ENCODE measurements around the gene PTBP3.
"Not testable (repeated sequence)": the region's sequence is repeated elsewhere in the genome, so short reads cannot be mapped to it uniquely, and the experiment has no call there.

PTBP3 gene

GRCh38 chr9:112279501-112279900, 53.9 kb downstream of the PTBP3 start:
- H3K4me3 ChIP-seq (ENCODE audit: low read depth, low read length), result no peak overlapping the region
- DNase-seq, result no peak
- in situ Hi-C loops (cut with HindIII; ENCODE audit: low pct_ligation_motif_present, low sequenced_read_pairs), result no loop called here
- H3K36me3 ChIP-seq (replicated peaks), result peaks cover 3% of the 10 kb centered on the region
- TF ChIP-seq CTCF (IDR thresholded peaks at IDR 0.05; ENCODE audit: low read depth, low read length, missing control alignments), result no peak
- no peak overlapping the region for H3K27ac ChIP-seq
- H3K27me3 ChIP-seq (replicated peaks), result no peaks in the 10 kb centered on the region

GRCh38 chr9:112278152-112278551, 55.3 kb downstream of the PTBP3 start:
- H3K4me3 ChIP-seq (ENCODE audit: low read depth, low read length), result no peak overlapping the region
- peaks cover 5% of the 10 kb centered on the region for H3K36me3 ChIP-seq (replicated peaks)
- H3K27me3 ChIP-seq (replicated peaks), result no peaks in the 10 kb centered on the region
- no peak for DNase-seq
- no peak for TF ChIP-seq CTCF (IDR thresholded peaks at IDR 0.05; ENCODE audit: low read depth, low read length, missing control alignments)
- no peak overlapping the region for H3K27ac ChIP-seq
- in situ Hi-C loops (cut with HindIII; ENCODE audit: low pct_ligation_motif_present, low sequenced_read_pairs), result no loop called here

GRCh38 chr9:112274600-112274999, 58.8 kb downstream of the PTBP3 start:
- H3K27me3 ChIP-seq (replicated peaks), result no peaks in the 10 kb centered on the region
- in situ Hi-C loops (cut with HindIII; ENCODE audit: low pct_ligation_motif_present, low sequenced_read_pairs), result no loop called here
- no peak for TF ChIP-seq CTCF (IDR thresholded peaks at IDR 0.05; ENCODE audit: low read depth, low read length, missing control alignments)
- H3K27ac ChIP-seq, result no peak overlapping the region
- no peak overlapping the region for H3K4me3 ChIP-seq (ENCODE audit: low read depth, low read length)
- peaks cover 2% of the 10 kb centered on the region for H3K36me3 ChIP-seq (replicated peaks)
- DNase-seq, result no peak

- peaks cover 2% of the 10 kb centered on the region for H3K36me3 ChIP-seq (replicated peaks)
- no peak overlapping the region for H3K4me3 ChIP-seq (ENCODE audit: low read depth, low read length)
- no peak for TF ChIP-seq CTCF (IDR thresholded peaks at IDR 0.05; ENCODE audit: low read depth, low read length, missing control alignments)
- in situ Hi-C loops (cut with HindIII; ENCODE audit: low pct_ligation_motif_present, low sequenced_read_pairs), result no loop called here
- no peaks in the 10 kb centered on the region for H3K27me3 ChIP-seq (replicated peaks)
- H3K27ac ChIP-seq, result no peak overlapping the region
- DNase-seq, result no peak
These were observed 59.5 kb downstream of the PTBP3 start for GRCh38 chr9:112273876-112274275.

- DNase-seq, result peak; percentile 14
- peaks cover 5% of the 10 kb centered on the region for H3K36me3 ChIP-seq (replicated peaks)
- H3K4me3 ChIP-seq (ENCODE audit: low read depth, low read length), result no peak overlapping the region
- TF ChIP-seq CTCF (IDR thresholded peaks at IDR 0.05; ENCODE audit: low read depth, low read length, missing control alignments), result no peak
- no peaks in the 10 kb centered on the region for H3K27me3 ChIP-seq (replicated peaks)
- no peak overlapping the region for H3K27ac ChIP-seq
- in situ Hi-C loops (cut with HindIII; ENCODE audit: low pct_ligation_motif_present, low sequenced_read_pairs), result no loop called here
These were observed 61.8 kb downstream of the PTBP3 start for GRCh38 chr9:112271466-112272098.

GRCh38 chr9:112268413-112268812, 65.0 kb downstream of the PTBP3 start:
- DNase-seq, result no peak
- in situ Hi-C loops (cut with HindIII; ENCODE audit: low pct_ligation_motif_present, low sequenced_read_pairs), result no loop called here
- no peaks in the 10 kb centered on the region for H3K27me3 ChIP-seq (replicated peaks)
- H3K27ac ChIP-seq, result no peak overlapping the region
- H3K36me3 ChIP-seq (replicated peaks), result peaks cover 5% of the 10 kb centered on the region
- no peak for TF ChIP-seq CTCF (IDR thresholded peaks at IDR 0.05; ENCODE audit: low read depth, low read length, missing control alignments)
- H3K4me3 ChIP-seq (ENCODE audit: low read depth, low read length), result no peak overlapping the region

- H3K36me3 ChIP-seq (replicated peaks); in situ Hi-C loops (cut with HindIII; ENCODE audit: low pct_ligation_motif_present, low sequenced_read_pairs); DNase-seq; H3K27ac ChIP-seq; H3K4me3 ChIP-seq (ENCODE audit: low read depth, low read length); H3K27me3 ChIP-seq (replicated peaks): not testable (repeated sequence)
These were observed 66.3 kb downstream of the PTBP3 start for GRCh38 chr9:112267086-112267485.
